T-helper 2 cell (primary cell): ENCODE results near the gene IL1RL1.

Experiments used
- DNase-seq, 5 experiments: peaks; one replicate each; pipeline versions ENCODE4 v3.0.0 to v3.0.0-alpha.2; 2012 to 2022

Gene IL1RL1

DNA sequence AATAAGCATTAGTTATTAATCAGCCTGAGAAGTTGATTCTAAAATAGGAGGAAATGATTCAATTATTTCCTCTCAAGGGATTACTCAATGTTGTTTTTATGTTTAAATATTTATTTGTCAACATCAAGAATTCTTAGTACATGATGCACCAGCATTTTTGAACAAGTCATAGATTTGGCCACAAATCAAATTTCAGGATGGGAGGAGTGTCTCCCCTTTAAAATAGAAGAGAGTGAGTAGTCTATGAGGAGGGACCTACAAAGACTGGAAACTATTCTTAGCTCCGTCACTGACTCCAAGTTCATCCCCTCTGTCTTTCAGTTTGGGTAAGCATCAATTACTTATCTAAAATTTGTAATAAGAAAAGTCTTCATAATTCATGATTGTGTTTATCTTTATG lies 25.6 kb downstream of the IL1RL1 start:
- no peak for DNase-seq

DNA sequence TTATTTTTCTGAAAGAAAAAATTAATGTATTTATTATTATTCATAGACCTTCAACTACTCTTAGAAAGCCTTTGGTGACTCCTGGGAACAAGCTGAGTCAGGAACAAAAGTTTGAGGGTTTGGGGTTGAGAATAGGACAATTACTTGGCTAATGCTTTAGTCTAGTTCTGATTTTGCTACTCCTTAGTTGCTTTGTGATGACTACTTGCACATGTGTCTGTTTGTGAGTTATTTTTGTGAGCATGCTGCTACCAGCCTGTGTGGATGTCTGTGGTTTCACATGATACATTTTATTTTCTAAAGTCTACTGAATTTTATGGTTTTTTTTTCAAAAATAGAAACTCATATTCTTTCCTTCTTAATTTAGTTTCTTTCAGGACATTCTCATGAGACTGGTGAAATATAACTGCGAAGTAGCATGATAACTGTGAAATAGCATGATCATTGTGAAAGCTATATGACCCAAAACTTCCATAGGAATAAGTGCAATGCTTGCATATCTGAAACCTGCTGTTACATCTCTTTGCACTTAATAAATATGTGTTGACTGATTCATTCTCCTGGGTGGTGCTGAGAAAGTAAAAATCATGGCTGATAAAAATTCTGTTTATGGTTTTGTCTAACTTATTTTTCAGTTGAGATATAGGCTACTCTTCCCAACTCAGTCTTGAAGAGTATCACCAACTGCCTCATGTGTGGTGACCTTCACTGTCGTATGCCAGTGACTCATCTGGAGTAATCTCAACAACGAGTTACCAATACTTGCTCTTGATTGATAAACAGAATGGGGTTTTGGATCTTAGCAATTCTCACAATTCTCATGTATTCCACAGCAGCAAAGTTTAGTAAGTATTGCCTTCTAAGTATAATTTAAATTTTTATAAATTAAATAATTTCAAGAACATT lies 26.4 kb downstream of the IL1RL1 start:
- DNase-seq, result peak in 1 of 5 experiments; percentile 57

DNA sequence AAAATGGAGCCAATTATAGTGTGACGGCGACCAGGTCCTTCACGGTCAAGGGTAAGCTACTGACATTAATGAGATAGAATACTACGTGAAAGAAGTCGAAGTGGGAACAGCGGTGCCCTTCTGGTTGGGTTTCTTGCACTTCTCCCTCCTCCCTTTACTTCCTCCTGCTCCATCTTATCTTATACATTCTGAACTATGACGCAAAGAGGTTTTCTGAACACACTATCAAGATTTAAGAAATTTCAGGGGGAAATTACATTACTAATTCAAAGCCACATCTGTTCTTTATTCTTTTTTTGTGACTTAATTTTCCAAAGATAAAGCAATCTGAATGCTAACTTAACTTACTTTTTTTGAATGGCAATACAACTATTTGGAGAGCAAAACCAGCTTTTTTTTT lies 29.4 kb downstream of the IL1RL1 start:
- DNase-seq, result peak in 1 of 5 experiments; percentile 22

DNA sequence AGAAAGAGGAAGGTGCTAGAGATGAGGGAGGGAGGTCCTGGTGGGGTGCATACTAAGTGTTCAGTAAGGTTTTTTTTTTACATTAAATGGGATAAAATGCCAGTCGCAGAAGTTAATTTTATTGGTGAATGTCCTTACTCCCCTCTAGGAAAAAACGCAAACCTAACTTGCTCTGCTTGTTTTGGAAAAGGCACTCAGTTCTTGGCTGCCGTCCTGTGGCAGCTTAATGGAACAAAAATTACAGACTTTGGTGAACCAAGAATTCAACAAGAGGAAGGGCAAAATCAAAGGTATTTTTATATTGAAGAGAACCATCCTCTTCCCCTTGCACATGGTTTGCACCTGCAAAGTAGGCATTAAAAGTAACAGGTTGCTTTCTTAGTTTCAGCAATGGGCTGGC lies 31.5 kb downstream of the IL1RL1 start:
- no peak for DNase-seq

DNA sequence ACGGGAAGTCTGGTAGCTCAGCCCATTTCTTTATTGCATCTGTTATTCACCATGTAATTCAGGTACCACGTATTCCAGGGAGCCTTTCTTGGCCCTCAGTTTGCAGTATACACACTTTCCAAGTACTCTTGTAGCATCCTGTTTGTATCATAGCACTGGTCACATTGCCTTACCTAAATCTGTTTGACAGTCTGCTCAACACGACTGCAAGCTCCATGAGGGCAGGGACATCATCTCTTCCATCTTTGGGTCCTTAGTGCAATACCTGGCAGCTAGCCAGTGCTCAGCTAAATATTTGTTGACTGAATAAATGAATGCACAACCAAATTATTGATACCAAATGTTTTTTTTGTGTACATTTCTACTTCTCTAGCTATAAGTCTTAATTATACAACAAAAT lies 33.0 kb downstream of the IL1RL1 start:
- no peak for DNase-seq

DNA sequence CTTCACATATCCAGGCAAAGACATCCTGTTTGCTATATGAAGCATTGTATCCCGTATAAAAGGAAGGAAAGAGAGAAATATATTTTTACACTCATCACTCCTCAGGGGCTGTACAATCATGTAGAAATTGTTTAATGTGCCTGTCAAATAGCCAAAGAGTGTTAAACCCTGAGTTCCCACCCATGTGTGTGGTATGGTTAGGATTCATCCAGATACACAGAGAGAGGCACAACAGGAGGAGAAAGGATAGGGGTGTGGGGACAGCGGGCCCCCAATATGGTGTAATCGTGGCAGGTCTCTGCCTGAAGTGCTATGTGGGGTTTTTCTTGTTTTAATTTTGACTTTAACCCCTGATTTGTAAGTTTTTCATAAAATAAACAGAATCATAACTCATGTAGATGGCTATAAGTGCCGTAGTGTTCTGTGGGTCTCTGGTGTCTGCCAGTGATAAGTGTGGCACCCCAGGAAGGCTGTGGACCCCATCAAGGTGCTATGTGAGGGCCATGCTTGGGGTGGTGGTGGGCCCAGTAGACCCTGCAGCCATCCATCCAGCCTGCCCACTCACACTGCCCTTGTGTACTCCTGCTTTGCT lies 34.1 kb downstream of the IL1RL1 start:
- DNase-seq, result no peak

DNA sequence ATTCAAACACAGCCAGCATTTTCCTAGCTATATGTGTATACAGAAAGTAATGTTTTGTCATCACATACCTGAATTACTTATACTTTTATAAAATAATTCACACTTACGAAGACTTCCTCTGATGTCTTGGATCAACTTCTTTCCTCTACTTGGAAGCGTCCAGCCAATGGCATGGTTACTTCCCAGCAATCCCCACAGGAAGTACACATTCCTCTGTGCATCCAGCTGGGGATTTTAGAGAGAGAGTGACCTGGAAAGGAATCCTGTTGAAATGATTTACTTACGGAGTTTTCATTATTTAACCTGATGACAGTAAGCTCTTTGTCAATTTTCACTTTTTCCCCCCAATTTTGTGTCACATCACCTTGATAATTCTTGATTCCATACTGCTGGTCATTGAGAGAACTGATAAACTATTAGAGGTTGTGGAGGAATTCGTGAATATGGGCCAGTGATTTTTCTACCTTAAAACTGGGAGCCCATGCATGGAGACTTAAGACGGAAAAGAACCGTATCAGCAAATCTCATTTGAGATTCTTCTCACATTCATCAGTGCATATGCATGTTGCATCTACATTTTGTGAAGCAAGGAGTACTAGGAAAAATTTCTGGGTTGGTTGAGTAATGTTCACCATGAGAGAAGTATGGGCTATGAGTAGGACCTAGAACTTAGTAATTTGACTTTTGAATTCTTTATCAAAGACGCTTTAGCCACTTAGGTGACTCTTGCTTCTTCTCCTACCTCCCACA lies 35.2 kb downstream of the IL1RL1 start:
- no peak for DNase-seq

DNA sequence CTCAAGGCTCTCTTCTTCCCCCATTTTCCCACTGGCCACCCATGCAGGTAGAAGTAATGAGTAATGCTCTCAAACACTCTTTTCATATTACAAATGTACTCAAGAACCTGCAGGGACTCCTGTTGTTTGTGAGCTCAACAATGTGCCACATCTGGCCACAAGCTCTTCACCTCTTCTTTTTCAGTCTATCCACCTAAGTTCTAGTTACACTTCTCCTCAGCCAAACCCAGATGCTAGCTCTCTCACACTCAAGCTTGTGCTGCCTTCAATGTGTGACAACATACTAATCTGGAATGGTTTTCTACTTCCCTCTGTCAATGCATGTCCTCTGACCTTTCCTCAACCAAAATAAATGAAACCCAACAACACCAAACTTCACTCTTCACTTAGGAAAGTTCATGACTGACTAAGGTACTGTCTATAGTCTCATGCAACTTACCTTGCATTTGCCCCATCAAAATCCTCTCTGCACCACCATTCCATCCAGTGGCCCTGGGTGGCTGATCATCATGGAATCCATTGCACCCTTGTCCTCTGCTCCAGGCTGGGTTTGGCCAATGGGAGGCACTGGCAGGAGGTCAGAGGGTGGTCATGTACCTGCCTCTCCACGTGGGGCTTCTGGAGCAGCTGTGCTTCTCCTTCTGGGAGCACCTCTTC lies 38.9 kb downstream of the IL1RL1 start:
- peak in 1 of 5 experiments; percentile 57 for DNase-seq

DNA sequence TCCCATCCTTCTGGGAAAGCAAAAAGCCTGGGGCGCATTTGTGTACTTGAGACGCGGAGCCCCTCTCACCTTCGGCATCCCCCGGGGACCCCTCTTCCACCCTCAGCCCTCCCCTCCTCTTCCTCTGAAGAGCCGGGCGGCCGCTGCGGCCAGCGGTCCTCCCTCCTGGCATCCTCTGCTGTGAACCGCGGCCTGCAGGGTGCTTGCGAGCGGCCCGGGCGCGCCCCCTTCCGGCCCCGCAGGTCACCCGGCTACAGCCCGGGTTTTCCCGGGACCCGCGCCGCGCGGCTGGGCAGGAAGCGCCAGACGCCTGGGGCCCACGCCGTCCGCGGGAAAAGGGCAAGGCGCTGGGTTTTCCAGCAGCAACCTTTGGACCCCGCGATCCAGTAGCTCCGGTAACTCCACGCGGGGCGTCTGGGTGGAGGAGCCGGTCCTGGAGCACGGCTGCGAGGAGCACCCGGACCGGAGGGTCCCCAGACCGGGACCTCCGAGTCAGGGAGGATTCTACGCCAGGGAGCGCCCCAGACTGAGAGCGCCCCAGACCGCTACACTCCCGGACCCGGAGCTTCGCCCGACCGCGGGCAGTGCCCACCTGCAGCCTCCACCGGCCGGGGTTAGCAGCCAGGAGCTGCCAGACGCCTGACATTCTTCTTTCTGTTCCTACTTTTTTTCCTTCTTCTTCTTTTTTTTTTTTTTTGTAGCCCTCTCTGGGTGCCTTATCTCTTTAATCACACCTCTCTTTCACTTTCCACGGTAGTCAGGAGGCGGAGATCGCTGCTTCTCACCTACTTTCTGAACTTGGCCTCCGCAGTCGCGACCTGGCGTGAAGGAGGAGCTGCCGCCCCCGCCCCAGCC lies 44.4 kb downstream of the IL1RL1 start, which contains the start of gene IL18R1:
Gene IL18R1 (plus strand): TSS at position 271 of the 855 bp plus-strand sequence. CDS start 6,865 bp downstream, outside the sequence.
- peak; percentile 48 to 81 (median 53) for DNase-seq

DNA sequence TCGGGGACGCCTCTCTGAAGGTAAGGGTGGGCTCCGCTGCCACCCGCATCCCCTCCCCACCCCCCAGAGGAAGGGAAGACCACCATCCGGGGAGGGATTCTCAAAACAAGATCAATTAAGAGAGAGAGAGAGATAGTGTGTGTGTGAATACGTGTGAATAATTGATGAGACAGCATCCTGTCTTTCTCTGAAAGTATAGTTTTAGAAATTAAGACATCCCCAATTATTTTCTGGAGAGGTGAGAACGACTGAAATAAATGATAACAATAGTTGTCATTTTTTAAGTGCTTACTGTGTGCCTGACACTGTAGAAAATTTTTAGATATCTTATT lies 45.0 kb downstream of the IL1RL1 start:
- DNase-seq, result no peak

DNA sequence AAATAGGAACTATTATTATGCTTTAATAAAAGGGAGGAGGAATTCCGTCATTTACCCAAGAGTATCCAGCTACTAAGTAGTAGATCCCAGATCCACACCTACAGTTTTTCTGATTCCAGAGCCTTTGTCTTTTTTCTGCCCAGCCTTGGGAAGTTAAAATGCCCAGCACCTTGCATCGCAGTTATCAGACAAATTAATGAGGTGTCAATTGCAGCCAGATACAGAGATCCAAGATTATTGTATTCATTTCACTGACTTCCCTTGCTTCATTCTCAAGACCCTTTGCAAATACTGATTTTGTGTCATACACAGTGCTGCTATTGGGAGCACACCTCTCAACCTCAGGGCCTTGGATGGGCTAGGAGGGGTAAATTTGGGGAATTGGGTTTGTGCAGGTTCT lies 45.4 kb downstream of the IL1RL1 start:
- DNase-seq, result no peak

DNA sequence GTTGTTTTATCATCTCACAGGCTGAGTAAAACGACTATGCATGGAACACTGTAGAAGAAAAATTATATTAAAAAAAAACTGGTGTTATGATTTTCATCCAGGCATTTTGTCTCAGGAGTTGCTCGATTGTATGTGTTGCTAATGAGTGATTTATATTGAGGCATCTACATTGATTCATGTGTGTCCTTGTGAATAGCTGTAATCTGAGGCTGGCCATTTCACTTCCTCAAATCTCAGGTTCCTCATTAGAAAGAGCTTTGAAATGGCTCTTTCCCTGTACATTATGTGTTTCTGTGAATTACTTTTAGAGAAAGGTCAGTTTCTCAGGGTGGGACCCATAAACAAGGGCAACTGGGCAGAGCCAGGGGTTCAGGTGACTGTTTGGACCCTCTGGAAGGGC lies 46.6 kb downstream of the IL1RL1 start:
- DNase-seq, result no peak

DNA sequence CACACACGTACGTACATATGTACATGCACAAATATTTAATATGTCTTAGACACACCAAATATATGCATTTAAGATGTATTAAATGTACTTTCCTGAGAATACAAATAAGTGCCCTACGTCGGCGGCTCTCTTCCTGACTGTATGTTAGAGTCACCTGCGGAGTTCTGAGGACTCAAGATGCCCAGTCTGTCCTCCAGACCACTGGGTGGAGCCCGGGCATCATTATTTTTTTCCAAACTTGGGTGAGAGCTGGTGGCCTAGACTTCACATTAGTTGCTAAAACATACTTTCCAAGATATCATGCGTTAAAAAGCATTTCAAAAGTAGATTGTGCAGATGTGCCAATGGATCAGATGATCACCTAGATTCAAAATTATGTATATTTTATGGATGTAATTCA lies 47.1 kb downstream of the IL1RL1 start:
- peak in 2 of 5 experiments; percentile 5 to 48 for DNase-seq

DNA sequence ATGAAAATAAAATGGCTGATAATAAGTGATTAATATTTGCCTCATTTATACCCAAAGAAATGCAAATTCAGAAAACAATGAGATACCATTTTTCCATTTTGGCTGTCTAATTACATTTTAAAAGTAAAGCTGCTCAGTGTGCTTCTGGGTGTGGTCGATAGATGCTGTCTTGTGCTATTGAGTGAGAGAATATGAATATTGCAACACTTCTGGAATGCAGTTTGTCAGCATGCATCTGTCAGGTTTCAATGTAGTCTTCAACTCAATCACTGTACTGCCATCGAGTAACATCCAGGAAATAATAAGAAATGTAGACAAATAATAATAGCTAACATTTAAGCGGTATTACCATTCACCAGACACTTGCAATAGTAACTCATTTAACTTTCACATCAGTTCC lies 48.2 kb downstream of the IL1RL1 start:
- DNase-seq, result no peak

DNA sequence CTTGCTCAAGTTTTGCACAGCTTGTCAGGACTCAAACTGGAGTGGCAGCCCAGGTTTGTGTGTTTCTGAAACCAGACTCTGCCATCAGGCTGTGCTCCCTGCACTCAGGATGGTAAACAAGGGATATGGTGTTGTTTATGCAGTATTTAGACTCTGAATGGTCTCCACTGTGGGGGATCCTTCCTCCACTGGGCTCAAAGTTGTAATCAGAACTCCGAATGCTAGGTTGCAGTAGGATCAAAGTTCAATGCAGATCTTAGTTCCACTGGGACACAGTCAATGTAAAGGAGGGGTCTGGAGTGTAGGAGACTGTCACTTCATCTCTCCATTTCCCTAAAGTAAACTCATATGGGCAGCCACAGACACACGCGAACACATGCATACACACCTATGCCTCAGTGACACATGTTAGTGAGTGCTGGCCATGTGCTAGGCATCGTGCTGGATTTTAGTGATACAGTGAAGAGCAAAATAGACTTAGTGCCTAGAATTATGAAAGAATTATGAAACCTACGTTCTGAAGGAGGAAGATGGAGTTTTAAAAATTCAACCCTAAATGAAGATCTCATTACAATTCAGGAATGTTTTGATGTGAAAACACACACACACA lies 50.4 kb downstream of the IL1RL1 start:
- no peak for DNase-seq

DNA sequence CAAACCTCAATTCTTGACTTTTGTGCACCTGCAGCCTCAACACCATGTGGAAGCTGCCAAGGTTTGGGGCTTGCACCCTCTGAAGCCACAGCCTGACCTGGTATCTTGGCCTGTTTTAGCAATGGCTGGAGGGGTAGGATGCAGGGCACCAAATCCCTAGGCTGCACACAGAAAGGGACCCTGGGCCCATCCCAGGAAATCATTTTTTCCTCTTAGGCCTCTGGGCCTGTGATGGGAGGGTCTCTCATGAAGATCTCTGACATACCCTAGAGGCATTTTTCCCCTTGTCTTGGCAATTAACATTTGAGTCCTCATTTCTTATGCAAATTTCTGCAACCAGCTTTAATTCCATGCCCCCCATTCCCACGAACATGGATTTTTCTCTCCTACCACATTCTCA lies 54.4 kb downstream of the IL1RL1 start:
- no peak for DNase-seq

DNA sequence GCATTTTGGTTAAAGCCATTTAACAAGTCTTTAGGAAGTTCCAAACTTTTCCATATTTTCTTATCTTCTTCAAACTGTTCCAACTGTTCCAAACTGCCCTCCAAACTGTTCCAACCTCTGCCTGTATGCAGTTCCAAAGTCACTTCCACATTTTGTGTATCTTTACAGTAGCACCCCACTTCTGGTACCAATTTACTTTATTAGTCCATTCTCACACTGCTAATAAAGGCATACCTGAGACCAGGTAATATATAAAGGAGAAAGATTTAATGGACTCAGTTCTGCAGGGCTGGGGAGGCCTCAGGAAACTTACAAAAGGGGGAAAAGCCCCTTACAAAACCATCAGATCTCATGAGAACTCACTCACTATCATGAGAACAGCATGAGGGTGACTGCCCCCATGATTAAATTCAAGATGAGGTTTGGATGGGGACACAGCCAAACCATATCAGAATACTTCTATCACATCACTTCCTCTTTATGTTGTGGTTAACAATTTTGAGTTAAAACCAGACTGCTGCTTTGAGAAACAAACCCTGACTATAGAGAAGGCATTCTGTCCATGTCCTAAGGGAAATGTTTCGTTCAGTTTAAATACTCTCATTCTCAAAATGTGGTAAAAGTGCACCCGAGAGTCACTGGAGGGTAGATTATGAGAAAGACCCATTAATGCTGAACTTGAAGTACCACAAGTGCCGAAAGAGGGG lies 55.2 kb downstream of the IL1RL1 start:
- peak in 2 of 5 experiments; percentile 58 to 85 for DNase-seq

DNA sequence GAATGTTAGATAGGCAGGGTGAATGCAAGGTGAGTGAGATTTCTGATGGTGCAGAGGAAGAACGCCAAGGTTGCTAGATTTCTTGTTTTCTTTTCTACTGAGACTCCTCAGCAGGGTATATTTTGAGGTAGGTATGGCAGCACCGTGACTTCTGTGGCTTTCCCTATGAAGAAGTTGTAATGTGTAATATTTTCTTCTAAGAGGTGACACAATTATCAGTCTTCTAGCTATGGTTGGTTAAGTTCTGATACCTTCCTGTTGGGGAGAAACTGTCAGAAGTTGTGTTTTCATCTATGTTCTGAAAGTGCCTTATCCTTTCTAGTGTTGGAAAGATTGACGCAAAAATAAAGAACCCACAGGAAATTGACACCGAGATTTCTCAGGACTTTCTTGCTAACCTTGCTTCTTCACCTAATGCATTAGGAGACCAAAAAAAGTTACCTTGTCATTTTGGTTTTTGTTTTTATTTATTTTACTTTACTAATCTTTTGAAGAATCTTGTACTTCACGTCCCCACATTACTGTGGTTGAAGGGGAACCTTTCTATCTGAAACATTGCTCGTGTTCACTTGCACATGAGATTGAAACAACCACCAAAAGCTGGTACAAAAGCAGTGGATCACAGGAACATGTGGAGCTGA lies 56.1 kb downstream of the IL1RL1 start:
- DNase-seq, result peak in 2 of 5 experiments; percentile 79 to 95

DNA sequence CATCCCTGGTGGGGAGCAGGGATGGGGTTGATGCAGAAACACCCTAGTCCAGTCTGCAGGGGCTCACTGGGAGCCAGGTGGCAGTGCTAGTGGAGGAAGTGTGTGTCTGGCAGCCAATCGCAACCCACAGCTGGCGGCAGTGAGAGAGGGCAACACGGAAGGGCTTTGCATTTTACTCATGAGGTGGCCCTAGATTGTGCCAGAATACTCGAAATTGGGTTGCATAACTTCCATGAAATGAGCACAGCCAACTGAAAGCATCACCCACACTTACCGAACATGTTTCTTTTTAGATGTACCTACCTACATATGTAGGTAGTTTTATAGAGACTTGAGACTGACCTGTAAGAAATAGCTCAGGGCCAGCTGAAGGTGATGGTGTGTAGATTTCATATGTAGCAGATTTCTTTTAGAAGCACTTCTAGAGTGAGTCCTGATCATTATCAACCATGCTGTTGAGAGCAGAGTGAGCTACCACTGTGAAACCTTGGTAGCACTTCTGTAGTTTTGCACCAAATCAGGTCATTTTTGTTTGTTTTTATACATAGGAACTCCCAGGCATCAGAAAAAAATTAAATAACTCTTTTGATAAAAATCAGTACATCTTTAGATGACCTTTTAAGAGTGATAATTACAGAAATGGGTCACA lies 57.2 kb downstream of the IL1RL1 start:
- peak in 2 of 5 experiments; percentile 43 to 85 for DNase-seq

DNA sequence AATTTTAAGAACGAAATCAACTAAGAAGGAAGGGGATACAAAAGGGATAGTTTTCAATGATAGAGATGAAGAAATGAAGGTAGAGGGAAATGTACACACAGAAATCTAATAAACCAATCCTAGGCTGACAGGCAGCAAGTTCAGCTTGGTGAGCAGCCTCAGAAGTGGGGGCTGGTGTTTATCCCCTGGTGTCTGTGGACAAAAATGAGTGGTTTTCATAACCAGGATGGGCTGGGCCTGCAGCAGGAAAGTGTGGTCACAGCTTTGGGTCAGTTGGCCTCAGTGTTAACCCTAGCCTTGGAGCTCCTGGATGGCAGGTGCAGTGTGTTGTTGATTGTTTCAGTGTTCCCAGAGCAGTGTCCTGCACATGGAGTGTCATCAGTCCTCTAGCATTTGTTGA lies 58.5 kb downstream of the IL1RL1 start:
- DNase-seq, result no peak
